SW480 (cell line): ENCODE results near the gene SRCIN1.
A peak's percentile ranks its signal among the peaks of the same experiment; 100 is the strongest.
"Not testable (repeated sequence)": the region's sequence is repeated elsewhere in the genome, so short reads cannot be mapped to it uniquely, and the experiment has no call there.

Experiments
- DNase-seq: peaks from one replicate; pipeline ENCODE4 v3.0.0-alpha.2; 2016; ENCODE audit warnings: low spot score

SRCIN1 gene

DNA sequence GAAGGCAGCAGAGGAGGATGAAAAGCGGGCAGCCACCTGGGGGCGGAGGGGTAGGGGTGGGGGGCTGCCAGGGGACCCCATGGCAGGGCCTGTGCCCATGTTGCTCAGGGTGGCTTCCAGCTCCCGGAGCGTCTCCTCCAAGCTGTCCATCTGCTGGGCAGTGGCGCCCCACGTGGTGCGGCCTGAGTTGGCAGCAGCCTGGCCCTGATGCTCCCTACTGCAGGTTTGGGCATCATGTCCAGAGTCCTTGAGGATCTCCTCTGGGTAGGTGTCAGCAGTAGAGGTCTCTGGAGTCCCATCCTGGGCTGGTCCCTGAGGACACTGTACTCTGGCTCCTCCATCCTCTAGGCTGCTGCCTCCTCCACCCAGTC, 60.9 kb downstream of the SRCIN1 start:
- no peak for DNase-seq

DNA sequence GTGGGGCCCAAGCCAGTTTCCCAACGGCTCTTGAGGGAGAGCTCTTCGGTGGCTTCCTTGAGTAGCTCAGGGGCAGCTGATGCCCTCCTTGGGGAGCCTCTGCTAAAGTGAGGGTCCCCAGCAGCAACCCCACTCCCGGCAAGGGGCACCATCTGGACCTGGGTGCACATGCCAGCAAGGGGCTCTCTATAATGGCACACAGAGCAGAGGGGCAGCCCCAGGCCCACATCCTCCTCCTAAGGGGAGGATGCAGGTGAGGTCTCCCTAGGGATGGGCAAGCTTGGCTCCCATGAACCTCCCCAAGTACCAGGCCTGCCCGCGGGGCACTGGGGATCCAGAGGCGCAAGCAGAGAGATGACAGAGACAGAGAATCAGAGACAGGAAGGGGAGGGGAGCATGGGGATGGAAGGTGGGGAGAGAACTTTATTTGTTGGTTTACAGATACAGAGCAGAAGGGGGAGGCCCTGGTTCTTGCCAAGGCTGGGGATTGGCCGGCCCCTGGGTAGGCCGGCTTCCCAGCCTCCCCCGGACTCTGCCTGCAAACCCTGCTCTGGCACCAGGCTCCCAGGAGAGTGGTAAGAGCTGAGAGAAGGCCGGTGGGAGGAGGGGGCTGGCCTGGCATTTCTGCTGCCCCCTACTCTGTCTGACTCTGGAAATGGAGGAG, 61.4 kb downstream of the SRCIN1 start:
- DNase-seq: no peak

DNA sequence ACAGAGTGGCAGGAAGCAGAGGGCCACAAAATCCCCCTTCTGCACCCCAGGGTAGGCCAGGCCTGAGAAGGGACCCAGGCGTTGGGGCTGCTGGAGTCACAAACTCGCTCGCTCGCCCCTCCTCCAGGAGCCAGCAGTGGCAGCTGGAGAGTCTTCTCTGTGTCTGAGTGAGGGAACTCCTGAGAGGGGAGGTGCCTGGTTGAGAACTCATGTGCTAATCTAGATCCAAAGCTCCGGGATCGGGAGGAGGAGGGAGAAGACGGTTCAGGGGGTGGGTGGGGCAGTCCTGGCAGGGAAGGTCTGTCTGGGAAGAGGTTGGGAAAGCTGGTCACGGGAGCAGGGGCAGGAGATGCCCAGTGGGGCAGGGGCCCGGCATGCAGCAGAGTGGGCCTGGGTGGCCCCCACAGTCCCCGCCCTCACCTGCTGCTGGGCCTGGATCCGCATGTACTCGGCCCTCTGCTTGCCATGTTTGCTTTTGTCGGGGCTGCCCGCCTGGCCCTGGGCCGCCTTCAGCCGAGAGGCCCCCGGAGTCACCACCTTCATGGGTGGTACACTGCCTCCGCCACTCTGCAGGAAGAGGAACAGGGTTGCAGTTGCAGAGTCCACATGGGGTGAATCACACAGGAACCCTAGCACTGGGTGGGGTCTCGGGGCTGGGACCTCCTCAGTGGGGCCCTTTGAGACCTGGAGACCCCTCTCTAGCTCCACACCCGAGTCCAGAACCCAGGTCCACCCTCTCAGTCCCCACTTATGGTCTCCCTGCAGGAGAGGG, 62.2 kb downstream of the SRCIN1 start:
- DNase-seq: no peak

DNA sequence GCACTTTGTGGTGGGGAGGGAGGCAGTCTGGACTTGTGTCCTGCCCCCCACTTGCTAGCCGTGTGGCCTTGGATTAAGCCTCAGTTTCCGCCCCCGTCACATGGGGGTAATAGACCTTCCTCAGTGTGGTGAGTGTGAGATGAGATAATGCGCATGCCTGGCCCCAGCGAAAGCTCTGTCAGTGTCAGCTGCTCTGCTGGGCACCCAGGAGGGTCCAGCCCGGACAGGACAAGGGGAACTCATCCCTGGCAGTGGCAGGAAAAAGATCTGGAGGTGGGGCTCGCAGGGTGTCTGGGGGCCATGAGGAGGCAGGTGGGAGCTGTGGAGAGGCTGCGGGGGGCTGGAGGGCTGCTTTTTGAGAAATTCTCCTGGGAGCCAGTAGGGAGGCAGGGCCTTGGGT, 63.5 kb downstream of the SRCIN1 start:
- DNase-seq: no peak

DNA sequence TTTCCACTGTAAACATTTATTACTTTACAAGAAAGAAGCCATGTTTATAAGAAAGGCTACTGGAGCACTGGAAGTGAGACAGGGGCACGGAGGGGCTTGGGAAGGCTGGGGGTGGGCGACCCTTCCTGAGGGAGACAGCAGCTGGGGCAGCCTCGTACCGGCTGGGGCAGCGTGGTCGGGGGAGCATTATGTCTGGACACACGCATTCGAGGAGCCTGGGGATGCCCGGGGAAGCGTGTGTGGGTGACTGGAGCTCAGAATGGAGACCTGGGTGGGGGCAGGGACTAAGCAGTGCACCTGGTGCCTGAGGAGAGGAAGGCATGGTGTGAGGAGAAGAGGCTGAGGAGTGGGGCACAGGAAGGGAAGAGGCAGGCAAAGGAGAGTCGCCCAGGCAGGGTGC, 64.5 kb downstream of the SRCIN1 start:
- DNase-seq: no peak

DNA sequence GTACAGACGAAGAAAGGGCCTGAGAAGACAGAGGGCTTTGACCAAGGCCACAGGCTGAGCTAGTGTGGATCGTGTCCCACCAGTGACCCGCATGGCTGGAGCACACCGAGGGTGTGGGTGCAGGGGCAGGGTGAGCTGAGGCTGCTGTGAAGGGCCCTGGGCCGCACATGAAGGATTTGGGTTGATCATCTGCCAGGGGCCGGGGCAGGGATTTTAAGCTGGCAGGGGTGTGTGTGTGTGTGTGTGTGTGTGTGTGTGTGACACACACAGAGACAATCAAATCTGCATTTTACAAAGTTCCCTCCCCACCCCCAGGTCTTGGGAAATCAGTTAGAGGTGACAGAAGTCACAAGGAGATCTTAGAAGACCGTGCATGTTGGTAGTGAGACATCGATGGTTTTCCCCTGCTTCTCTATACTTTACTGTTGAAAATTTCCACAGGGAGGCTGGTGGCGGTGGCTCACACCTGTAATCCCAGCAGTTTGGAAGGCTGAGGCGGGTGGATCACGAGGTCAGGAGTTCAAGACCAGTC, 65.2 kb downstream of the SRCIN1 start:
- no peak for DNase-seq

DNA sequence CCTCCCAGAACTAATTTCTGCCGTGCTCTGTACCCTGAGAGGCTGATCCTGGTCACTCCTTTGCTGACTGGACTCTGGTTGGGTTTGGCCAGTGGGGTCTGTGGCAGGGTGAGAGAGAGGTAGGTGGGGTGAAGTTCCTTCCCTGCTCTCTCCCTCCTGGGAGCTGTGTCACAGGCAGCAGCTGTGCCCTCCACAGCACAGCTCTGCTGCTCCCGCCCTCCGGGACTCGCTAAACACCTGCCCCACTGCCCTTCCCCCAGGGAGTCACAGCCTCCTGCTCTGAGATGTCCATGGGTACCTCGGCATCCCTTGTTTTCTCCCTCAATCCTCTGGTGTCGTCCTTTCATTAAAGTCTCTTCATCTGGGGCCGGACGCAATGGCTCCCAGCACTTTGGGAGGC, 66.4 kb downstream of the SRCIN1 start:
- DNase-seq: no peak

DNA sequence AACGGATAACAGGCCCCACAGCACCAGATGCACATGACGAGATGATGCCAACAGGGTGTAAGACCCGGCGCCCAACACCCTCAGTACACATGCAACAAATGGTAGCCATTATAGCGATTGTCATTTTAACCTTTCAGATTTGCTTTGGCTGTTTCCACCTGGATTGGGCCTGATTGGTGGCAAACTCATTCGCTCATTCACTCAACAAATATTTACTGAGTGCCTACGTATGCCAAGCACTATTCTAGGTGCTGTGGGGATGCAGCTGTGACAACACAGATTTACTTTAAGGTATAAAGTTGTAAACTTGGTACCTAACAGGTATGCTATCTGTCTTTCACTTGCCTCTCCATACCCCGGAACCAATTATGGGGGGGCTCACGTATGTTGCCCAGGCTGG, 66.8 kb downstream of the SRCIN1 start:
- DNase-seq: no peak

DNA sequence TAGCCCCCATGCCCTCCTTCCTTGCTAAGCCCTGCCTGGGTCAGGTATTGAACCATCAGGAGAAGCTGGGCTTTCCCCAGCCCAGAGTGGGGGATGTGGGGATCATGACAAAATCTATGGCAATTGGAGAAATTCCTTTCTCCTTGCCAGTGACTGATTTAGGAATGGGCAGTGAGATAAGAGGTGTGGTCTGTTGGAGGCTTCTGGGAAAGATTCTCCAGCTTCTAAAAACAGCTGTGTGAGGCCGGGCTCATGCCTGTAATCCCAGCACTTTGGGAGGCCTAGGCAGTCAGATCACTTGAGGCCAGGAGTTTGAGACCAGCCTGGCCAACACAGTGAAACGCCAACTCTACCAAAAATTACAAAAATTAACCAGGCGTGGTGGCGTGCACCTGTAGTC, 69.1 kb downstream of the SRCIN1 start:
- no peak for DNase-seq

DNA sequence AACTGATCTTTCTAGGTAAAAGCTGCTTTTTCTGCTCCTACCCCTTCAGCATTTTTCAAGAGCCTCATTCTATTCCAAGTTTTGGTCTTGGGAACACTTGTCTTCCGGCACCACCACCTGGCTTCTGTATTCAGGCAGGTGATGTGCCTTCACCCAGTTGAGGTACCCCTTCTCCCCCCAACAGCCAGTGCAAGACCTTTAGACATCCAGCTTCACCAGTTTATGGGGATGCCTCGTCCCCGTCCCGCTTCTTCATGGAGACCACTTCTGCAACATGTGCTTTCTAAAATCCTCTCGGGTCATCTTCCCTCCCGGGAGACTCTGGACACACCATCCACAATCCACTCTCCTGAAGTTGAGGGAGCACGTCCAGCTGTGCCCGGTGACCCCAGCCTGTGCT, 69.9 kb downstream of the SRCIN1 start:
- no peak for DNase-seq

DNA sequence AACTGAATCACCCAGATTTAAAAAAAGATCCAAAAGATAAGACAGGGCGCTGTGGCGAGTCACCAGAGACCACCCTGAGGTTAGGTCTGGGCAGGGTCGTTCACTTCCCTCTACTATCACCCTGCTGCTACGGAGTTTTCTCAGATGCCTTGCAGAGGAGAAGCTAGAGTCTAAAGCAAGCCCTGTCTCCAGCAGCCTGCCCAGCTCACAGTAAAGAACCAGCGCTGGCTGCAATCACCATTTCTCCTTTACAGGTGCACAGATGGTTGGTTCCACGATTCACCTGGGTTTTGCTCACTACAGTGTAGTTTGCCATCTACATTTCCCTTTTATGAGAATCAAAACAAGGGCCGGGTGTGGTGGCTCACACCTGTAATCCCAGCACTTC, 71.3 kb downstream of the SRCIN1 start:
- DNase-seq: no peak

DNA sequence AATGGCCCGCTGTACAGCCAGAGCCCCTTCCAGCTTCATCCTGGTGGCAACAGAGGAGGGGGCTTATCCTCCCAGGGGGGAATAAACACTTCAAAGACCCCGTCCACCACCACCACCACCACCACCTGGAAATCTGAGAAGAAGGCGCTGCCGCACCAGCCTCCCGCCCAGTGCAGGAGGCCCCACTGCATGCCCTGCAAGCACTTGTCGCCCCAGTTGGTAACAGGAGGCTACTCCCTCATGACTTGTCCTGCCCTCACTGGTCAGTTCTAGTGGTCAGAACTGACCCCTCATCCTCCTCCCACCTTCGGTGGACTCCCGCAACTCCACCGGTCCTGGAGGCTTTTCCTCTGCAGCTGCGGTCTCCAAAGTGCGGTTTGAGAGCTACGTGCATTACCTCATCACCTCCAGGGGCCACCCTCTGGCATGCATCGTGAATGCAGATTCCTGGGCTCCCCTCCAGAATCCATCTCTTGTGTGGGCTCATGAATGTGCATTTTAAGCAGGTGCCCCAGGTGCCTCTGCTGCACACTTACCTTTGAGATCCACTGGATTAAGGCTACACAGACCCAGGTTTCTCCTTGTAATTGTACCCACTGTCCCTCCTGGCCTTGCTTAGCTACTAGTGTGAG, 71.8 kb downstream of the SRCIN1 start:
- no peak for DNase-seq

DNA sequence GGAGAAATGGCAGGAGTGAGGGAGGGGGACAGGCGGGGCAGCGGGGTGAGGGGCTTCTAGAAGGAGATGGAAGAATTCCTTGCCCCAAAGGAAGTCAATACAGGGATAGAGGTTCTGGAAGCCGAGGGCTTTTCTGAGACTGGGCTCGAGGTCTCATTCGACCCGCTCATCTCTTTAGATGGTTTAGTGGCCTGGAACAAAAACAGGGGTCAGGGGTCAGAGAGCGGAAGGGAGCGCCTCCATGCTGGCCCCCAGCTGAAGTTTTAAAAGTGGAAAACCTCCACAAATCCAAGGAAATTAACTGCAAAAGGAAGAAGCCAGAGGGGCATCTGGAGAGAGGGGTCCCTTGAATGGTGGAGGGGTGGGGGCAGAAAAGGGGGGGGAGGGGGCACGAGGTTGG, 72.5 kb downstream of the SRCIN1 start:
- DNase-seq: no peak

DNA sequence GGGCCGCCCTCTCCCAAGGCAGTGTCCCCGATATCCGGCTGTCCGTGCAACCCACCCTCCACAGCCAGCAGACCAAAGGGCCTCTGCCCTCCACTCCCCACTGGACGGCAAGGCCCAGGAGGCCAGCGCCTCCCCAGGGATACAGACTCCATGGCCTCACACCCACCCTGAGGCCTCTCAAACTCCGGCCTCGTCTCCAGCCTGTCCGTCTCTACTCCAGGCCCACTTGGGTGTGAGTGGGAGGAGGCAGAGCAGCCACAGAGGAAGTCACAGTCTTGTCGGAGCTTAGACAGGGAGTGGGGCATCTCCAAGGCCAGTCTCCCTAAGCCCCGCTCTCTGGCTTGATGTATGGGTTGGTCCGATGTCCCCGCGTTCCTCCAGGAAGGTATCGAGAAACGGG, 73.3 kb downstream of the SRCIN1 start:
- no peak for DNase-seq

DNA sequence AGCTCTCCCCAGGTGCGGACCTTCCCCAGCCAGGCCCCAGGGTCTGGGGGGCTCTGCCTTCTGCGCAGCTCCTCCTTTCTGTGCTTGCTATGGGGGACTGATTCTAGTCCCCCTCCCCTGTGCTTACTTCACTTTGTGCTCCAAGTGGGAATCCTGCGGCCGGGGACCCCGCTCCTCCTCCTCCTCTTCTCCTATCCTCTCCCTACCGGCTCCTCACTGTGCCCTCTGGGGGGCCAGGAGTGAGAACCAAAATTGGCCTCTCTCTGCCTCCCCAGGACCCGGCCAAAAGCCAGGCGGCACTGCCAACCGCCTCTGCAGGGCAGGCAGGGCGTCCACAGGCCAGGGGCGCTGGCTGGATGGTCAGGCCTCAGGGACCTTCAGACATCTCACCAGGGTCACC, 74.0 kb downstream of the SRCIN1 start:
- DNase-seq: not testable (repeated sequence)

DNA sequence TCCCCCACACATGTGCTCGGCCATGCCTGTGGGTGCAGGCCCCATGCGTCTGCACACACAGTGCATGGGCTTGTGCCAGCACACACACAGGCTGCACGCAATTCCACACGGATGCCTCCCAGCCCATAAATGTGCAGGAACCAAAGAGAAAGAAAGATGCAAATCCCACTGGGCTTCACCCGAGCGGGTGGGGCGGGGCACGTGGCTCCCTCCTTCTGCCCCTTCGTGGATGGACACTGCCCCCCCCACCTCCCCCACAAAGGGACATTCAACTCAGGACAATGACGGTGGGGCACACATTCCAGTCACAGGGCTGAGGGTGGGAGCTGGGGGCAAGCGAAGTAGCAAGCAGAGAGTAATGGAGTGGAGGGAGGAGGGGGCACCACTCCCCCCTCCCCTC, 74.9 kb downstream of the SRCIN1 start:
- DNase-seq: not testable (repeated sequence)

DNA sequence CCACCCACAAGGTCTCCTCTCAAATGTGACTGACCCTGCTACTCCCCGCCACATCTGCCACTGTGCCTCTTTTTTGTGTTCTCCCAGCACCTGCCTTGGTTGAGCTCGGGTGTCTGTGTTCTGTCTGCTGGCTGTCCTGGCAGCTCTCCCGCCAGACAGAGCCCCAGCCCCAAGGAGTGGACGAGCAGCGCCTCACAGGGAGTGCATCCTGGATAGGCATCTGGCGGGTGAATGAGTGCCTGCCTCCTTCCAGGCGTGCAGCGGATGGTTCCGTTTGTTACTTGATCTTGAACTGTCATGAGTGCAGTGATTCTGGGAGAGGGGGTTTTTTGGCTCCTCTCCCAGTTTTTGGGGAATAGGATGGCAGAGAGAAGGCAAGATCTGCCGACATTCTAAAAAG, 77.6 kb downstream of the SRCIN1 start:
- not testable (repeated sequence) for DNase-seq

DNA sequence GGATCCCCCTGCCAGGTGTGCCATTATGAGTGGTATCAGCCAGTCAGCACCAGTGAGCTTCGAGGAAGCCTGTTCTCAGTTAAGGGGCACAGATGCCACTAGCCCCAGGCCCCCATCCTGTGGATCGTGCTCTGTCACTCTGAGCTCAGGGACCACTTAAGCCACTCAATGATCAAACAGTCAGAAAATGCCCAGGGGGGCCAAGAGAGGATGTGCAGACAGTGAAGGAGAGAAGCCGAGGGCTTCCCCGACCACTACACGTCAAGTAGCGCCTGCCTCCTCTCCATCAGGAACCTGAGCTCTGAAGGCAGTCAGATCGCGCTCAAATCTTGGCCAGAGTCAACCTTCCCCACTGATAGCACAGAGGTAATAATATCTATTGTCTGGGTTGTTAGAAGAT, 79.2 kb downstream of the SRCIN1 start:
- DNase-seq: not testable (repeated sequence)

DNA sequence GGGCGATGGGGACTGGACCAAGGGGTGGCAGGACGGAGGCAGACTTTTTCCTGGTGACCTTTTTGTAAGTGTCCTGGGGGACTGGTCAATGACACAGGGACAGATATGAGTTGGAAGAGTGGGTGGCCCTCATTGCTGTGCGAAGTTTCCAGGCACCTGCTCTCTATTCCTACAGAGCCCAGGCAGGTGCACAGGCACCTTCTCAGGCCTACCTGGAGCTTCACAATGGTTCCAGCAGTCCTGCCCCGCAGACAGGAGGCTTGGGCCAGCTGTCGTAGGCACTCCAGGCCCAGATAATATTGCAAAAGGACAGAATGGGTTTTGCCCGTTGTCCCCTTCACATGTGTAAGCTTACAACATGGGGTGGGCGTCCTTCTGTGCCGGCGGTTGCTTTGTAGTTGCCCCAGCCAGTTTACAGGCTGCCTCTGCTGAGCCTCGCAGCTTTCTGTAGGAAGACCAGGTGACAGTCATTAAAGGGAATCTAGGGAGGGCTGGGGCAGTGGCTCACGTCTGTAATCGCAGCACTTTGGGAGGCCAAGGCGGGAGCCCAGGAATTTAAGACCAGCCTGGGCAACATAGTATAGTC, 93.2 kb downstream of the SRCIN1 start:
- no peak for DNase-seq

DNA sequence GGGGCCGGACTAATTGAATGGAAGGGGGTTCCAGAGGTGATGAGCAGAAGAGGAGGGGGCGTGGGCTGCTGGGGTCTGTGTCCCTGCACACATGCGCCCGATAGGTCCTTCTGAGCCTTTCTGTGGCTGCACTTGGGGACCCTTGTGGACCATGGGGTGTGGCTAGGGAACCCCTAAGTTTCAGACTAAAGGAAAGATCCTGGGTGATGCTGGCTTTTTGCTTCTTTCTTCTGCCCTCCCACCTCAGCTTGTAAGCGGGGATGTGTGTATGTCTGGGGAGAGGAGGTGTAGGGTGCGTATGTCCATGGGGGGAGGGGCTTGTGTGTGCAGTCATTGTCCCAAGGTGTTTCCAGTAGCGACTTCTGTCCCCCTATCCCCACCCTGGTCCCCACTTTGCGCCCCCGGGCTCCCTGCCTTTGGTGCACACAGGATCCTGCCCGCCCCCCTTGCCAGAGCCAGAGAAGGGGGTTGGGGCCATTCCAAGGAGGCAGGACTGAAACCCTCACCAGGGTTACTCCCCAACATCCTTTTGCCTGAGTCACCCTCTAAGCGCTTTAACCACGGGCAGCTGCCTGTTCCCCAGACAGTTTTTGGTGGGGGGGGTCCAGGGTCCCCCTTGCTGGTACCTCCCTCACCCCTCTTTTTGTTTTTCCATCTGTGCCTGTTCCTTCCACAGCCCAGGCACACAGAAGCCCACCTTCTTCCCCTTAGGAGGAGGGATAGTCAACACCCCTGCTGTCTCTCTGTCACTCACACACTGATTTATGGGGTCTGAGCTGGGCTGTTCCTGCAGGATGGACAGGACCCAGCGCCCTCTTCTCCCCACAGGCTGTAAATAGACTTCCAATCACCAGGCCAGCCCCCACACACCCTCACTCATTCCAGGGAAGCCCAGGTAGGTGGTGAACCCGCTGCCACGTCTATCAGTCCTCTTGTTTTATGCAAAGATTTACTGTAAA, 94.3 kb downstream of the SRCIN1 start:
- peak; percentile 39 for DNase-seq

DNA sequence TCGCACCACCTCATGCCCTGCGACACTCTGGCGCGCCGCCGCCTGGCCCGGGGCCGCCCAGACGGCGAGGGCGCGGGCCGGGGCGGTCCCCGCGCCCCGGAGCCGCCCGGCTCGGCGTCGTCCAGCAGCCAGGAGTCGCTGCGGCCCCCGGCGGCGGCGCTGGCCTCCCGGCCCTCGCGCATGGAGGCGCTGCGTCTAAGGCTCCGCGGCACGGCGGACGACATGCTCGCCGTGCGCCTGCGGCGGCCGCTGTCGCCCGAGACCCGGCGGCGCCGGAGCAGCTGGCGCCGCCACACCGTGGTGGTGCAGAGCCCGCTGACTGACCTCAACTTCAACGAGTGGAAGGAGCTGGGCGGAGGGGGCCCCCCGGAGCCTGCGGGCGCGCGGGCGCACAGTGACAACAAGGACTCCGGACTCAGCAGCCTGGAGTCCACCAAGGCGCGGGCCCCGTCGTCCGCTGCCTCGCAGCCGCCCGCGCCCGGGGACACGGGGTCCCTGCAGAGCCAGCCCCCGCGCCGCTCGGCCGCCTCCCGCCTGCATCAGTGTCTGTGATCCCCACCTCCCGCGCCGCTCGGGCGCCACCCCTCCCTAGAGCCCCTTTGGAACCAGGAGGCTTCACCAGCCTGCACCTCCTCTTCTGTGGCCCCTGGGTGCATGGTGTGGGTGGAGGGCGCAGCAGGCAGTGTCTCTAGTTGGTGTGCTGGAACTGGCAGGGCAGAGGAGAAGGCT, 95.2 kb downstream of the SRCIN1 start:
- DNase-seq: peak; percentile 65
